Neural cell (in vitro differentiated cells): ENCODE measurements around the gene CHN1.

Experiments used
- EP300 ChIP-seq: fragments of 450-650 bp; conservative IDR thresholded peaks from 2 replicates; pipeline ENCODE4 v1.6.1; 2014; ENCODE audit warnings: antibody characterized with exemption, mild to moderate bottlenecking, moderate library complexity; ENCODE audit not compliant: poor library complexity, severe bottlenecking
- EZH2 ChIP-seq: fragments of 200-600, 300-800 bp; shearing (Covaris generic), sonication (generic); IDR thresholded peaks from 2 replicates; pipeline ENCODE4 v1.6.1; 2014; ENCODE audit warnings: antibody characterized with exemption, low read length, borderline replicate concordance, mild to moderate bottlenecking; ENCODE audit not compliant: insufficient read depth, poor library complexity, severe bottlenecking
- POLR2AphosphoS5 ChIP-seq: IDR thresholded peaks from 2 replicates; pipeline ENCODE4 v1.6.1; 2012
- RAD21 ChIP-seq: fragments of 450-650 bp; conservative IDR thresholded peaks from 2 replicates; pipeline ENCODE4 v1.6.1; 2014; ENCODE audit warnings: antibody characterized with exemption, mild to moderate bottlenecking, moderate library complexity
- SMC3 ChIP-seq: fragments of 450-650 bp; conservative IDR thresholded peaks from 2 replicates; pipeline ENCODE4 v1.6.1; 2014; ENCODE audit warnings: antibody characterized with exemption, mild to moderate bottlenecking, moderate library complexity; ENCODE audit not compliant: poor library complexity
- TAF1 ChIP-seq: IDR thresholded peaks from 2 replicates; pipeline ENCODE4 v1.6.1; 2012; ENCODE audit warnings: low read depth
- TF ChIP-seq, protein P1 (sequence below): fragments of 450-650 bp; IDR thresholded peaks from 2 replicates; pipeline ENCODE4 v1.5.1; 2014; ENCODE audit warnings: antibody characterized with exemption, mild to moderate bottlenecking, moderate library complexity; ENCODE audit not compliant: poor library complexity, severe bottlenecking
- TF ChIP-seq, protein P2 (sequence below): IDR thresholded peaks from 2 replicates; pipeline ENCODE4 v1.6.1; 2012; ENCODE audit warnings: borderline replicate concordance

DNA sequence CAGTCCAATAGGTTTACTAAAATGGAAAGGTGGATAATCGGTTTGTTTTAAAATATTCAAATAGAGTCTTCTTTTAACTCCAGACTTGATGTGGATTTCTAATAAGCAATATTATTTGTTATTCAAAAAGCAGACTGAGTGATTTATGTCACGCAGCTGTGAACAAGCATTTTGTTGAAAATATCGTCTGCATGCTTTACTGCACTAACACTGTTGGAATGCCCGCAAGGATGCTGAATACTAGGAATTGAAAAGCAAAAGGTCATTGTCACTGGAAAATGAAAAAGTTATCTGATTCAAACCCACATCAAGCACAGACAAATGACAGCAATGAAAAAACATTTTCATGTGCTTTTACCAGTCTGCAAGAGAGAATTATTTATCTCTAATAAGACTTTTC, 31.1 kb downstream of the CHN1 start:
- TF ChIP-seq, protein P1, sequence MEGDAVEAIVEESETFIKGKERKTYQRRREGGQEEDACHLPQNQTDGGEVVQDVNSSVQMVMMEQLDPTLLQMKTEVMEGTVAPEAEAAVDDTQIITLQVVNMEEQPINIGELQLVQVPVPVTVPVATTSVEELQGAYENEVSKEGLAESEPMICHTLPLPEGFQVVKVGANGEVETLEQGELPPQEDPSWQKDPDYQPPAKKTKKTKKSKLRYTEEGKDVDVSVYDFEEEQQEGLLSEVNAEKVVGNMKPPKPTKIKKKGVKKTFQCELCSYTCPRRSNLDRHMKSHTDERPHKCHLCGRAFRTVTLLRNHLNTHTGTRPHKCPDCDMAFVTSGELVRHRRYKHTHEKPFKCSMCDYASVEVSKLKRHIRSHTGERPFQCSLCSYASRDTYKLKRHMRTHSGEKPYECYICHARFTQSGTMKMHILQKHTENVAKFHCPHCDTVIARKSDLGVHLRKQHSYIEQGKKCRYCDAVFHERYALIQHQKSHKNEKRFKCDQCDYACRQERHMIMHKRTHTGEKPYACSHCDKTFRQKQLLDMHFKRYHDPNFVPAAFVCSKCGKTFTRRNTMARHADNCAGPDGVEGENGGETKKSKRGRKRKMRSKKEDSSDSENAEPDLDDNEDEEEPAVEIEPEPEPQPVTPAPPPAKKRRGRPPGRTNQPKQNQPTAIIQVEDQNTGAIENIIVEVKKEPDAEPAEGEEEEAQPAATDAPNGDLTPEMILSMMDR: no peak
- TF ChIP-seq SMC3 (no peak), EP300 (no peak), POLR2AphosphoS5 (no peak), TAF1 (no peak), EZH2 (no peak), RAD21 (no peak)
- TF ChIP-seq, protein P2, sequence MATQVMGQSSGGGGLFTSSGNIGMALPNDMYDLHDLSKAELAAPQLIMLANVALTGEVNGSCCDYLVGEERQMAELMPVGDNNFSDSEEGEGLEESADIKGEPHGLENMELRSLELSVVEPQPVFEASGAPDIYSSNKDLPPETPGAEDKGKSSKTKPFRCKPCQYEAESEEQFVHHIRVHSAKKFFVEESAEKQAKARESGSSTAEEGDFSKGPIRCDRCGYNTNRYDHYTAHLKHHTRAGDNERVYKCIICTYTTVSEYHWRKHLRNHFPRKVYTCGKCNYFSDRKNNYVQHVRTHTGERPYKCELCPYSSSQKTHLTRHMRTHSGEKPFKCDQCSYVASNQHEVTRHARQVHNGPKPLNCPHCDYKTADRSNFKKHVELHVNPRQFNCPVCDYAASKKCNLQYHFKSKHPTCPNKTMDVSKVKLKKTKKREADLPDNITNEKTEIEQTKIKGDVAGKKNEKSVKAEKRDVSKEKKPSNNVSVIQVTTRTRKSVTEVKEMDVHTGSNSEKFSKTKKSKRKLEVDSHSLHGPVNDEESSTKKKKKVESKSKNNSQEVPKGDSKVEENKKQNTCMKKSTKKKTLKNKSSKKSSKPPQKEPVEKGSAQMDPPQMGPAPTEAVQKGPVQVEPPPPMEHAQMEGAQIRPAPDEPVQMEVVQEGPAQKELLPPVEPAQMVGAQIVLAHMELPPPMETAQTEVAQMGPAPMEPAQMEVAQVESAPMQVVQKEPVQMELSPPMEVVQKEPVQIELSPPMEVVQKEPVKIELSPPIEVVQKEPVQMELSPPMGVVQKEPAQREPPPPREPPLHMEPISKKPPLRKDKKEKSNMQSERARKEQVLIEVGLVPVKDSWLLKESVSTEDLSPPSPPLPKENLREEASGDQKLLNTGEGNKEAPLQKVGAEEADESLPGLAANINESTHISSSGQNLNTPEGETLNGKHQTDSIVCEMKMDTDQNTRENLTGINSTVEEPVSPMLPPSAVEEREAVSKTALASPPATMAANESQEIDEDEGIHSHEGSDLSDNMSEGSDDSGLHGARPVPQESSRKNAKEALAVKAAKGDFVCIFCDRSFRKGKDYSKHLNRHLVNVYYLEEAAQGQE: no peak
